GM18861 (cell line): ENCODE results near the gene NUDT16L1.
"Not testable (repeated sequence)": the region's sequence is repeated elsewhere in the genome, so short reads cannot be mapped to it uniquely, and the experiment has no call there.

Experiments
- ATAC-seq: cut with Tn5 transposase; IDR thresholded peaks from one replicate; pipeline ENCODE4 v1.9.1; 2021; ENCODE audit not compliant: unreplicated experiment

NUDT16L1 gene

GRCh38 chr16:4713663-4714501 lies 20.5 kb downstream of the NUDT16L1 start:
- no peak for ATAC-seq

- ATAC-seq: no peak
These were observed 21.6 kb downstream of the NUDT16L1 start for GRCh38 chr16:4714996-4715395.

GRCh38 chr16:4718466-4718865 lies 25.1 kb downstream of the NUDT16L1 start:
- no peak for ATAC-seq

- ATAC-seq: no peak
These were observed 29.9 kb downstream of the NUDT16L1 start for GRCh38 chr16:4723071-4723767.

GRCh38 chr16:4724661-4725270 lies 31.4 kb downstream of the NUDT16L1 start:
- no peak for ATAC-seq

- no peak for ATAC-seq
These were observed 33.3 kb downstream of the NUDT16L1 start for GRCh38 chr16:4726616-4727015.

GRCh38 chr16:4728676-4729075 lies 35.3 kb downstream of the NUDT16L1 start:
- no peak for ATAC-seq

- no peak for ATAC-seq
These were observed 36.5 kb downstream of the NUDT16L1 start for GRCh38 chr16:4729876-4730275.

GRCh38 chr16:4733211-4733742 lies 39.9 kb downstream of the NUDT16L1 start:
- no peak for ATAC-seq

GRCh38 chr16:4733747-4734062 lies 40.3 kb downstream of the NUDT16L1 start:
- ATAC-seq: no peak

GRCh38 chr16:4734063-4734729 lies 40.8 kb downstream of the NUDT16L1 start, which contains the start of the genes ANKS3 and DNAAF8:
ANKS3 (minus strand) TSS chr16:4734271; CDS start chr16:4730149, 4,122 bp downstream.
DNAAF8 (plus strand) TSS chr16:4734537; CDS start chr16:4736515, 1,978 bp downstream.
- peak; percentile 75 for ATAC-seq

GRCh38 chr16:4734730-4735535 lies 41.6 kb downstream of the NUDT16L1 start:
- peak; percentile 33 for ATAC-seq

- ATAC-seq: no peak
These were observed 43.2 kb downstream of the NUDT16L1 start for GRCh38 chr16:4736546-4736945.

- no peak for ATAC-seq
These were observed 44.2 kb downstream of the NUDT16L1 start for GRCh38 chr16:4737545-4737944.

GRCh38 chr16:4738370-4738769 lies 45.0 kb downstream of the NUDT16L1 start:
- not testable (repeated sequence) for ATAC-seq

GRCh38 chr16:4743226-4743878 lies 50.0 kb downstream of the NUDT16L1 start:
- ATAC-seq: no peak

GRCh38 chr16:4744555-4745273 lies 51.4 kb downstream of the NUDT16L1 start:
- ATAC-seq: no peak

- no peak for ATAC-seq
These were observed 51.9 kb downstream of the NUDT16L1 start for GRCh38 chr16:4745274-4745569.
